DND-41 (cell line): Measurements from ENCODE around the gene KRTAP10-3.

Experiments
- CTCF ChIP-seq: IDR thresholded peaks from 2 replicates; pipeline ENCODE4 v1.5.1; 2012; ENCODE audit warnings: borderline replicate concordance, low read length, moderate library complexity, mild to moderate bottlenecking; ENCODE audit not compliant: poor library complexity, severe bottlenecking; ENCODE audit errors: extremely low read depth
- EZH2 ChIP-seq: IDR thresholded peaks from 3 replicates; pipeline ENCODE4 v1.6.1; 2012; ENCODE audit warnings: borderline replicate concordance, low read depth, mild to moderate bottlenecking, moderate library complexity, low read length, inconsistent platforms; ENCODE audit not compliant: severe bottlenecking

- TF ChIP-seq CTCF (no peak), EZH2 (no peak)
Measured at GRCh38 chr21:44514218-44514520, 44.4 kb downstream of the KRTAP10-3 start.
